Measurements from ENCODE around the gene CER1.

- no peak for TF ChIP-seq CTCF (IDR thresholded peaks at IDR 0.05)
- no peak for TF ChIP-seq EP300 (IDR thresholded peaks at IDR 0.05)
Measured at GRCh38 chr9:14702200-14702720, 20.3 kb downstream of the CER1 start.

Data from tibial nerve (tissue), 4 donors.